Left ventricle myocardium inferior (tissue), 1 donor: ENCODE results near the gene OR2D2. TPM values are rescaled to one million over a fixed set of nuclear protein-coding genes. Genes with fewer than 3 reads are reported as not detected.
"Not testable (repeated sequence)": the region's sequence is repeated elsewhere in the genome, so short reads cannot be mapped to it uniquely, and the experiment has no call there.

ENCODE experiments used
- DNase-seq: peaks from one replicate; pipeline ENCODE4 v3.0.0-alpha.2; 2020
- H3K27ac ChIP-seq: fragments of 200-600 bp; replicated peaks from 2 replicates; pipeline ENCODE4 v1.8.0; 2021
- H3K27me3 ChIP-seq: fragments of 200-600 bp; 2 replicates; pipeline ENCODE4 v1.8.0; 2021; ENCODE audit warnings: low read depth
- H3K36me3 ChIP-seq: fragments of 200-600 bp; 2 replicates; pipeline ENCODE4 v1.8.0; 2021
- H3K4me1 ChIP-seq: fragments of 200-600 bp; 2 replicates; pipeline ENCODE4 v1.8.0; 2021
- H3K4me3 ChIP-seq: fragments of 200-600 bp; 2 replicates; pipeline ENCODE4 v1.8.0; 2021; ENCODE audit warnings: mild to moderate bottlenecking, moderate library complexity
- H3K9me3 ChIP-seq: fragments of 200-600 bp; replicated peaks from 2 replicates; pipeline ENCODE4 v1.8.0; 2021
- intact Hi-C: fragments of 100-400 bp; cut with micrococcal nuclease; formaldehyde crosslinking; loops from one replicate; pipeline ENCODE4 v1.11.0; 2022
- total RNA-seq: library from RNA; stranded (reverse); fragmentation: NEBNext Ultra II Directional; extraction: Animal tissue kit (Norgen Biotek cat#: 25700); gene quantifications from one replicate; pipeline ENCODE4 v1.2.1, GENCODE V29; 2021
- TF ChIP-seq, protein P1 (sequence below): fragments of 200-600 bp; IDR thresholded peaks from 2 replicates; pipeline ENCODE4 v1.8.0; 2021; ENCODE audit warnings: antibody characterized with exemption, mild to moderate bottlenecking, borderline replicate concordance
- donor health status: DM: no; HTN: yes; CAD: no; lungs with severe emphysema.

OR2D2 gene
- total RNA-seq, 1 donor from 2014 or later, result not detected

DNA sequence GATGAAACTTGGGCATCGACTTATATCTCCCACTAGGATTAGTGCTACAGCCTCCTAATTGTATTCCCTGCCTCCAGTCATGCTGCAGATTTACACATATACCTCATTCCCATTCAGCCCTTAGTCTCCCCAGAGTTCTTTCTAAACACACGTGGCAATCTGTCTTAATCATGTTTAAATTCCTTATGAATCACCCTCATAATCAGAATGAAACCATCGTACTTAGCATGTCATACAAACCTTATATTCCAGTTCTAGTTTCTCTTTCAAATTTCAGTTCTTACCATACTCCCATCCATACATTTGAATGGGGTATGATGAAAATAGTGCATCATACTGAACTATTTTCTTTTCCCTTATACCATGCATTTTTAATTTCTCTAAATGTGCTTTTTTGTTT is 35.4 kb downstream of the OR2D2 start:
- no peak for DNase-seq
- no peaks in the 10 kb centered on the region for H3K27me3 ChIP-seq
- H3K9me3 ChIP-seq, result peaks cover 18% of the 10 kb centered on the region
- H3K4me1 ChIP-seq, result no peaks in the 10 kb centered on the region
- intact Hi-C loops, result no loop called here
- no peaks in the 10 kb centered on the region for H3K36me3 ChIP-seq
- H3K27ac ChIP-seq, result no peak overlapping the region
- TF ChIP-seq, protein P1, sequence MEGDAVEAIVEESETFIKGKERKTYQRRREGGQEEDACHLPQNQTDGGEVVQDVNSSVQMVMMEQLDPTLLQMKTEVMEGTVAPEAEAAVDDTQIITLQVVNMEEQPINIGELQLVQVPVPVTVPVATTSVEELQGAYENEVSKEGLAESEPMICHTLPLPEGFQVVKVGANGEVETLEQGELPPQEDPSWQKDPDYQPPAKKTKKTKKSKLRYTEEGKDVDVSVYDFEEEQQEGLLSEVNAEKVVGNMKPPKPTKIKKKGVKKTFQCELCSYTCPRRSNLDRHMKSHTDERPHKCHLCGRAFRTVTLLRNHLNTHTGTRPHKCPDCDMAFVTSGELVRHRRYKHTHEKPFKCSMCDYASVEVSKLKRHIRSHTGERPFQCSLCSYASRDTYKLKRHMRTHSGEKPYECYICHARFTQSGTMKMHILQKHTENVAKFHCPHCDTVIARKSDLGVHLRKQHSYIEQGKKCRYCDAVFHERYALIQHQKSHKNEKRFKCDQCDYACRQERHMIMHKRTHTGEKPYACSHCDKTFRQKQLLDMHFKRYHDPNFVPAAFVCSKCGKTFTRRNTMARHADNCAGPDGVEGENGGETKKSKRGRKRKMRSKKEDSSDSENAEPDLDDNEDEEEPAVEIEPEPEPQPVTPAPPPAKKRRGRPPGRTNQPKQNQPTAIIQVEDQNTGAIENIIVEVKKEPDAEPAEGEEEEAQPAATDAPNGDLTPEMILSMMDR, result no peak
- H3K4me3 ChIP-seq, result no peak overlapping the region

DNA sequence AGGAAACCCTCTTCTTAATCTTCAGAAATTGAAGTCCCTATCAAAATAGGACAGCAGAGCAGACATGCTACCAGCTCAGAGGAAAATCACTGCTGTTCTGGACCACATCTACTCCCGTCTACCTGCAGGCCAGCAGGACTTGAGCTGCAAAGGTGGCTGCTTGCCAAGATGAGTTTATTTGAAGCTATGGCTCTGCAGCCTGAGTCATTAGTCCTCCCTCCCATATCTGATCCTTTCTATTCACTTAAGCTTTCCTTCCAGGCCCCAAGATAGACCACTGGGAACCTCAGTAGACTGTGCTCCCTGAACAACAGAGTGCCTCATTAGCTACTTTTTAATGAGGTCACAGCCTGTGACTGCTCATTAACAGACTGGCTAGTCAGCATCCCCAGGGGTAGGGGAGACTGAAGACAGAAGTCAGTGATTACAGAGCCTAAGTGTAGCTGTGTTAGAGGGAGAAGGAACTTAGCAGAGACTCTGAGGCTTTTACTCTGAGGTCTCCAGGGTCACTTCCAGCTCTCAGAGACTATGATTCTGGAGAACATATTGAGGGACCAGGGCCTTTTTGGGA is 36.2 kb downstream of the OR2D2 start:
- Histone ChIP-seq H3K9me3 (peaks cover 18% of the 10 kb centered on the region), H3K4me3 (no peak overlapping the region), H3K27ac (no peak overlapping the region), H3K4me1 (no peaks in the 10 kb centered on the region), H3K27me3 (no peaks in the 10 kb centered on the region), H3K36me3 (no peaks in the 10 kb centered on the region)
- DNase-seq, result no peak
- TF ChIP-seq, protein P1, result no peak
- intact Hi-C loops, result no loop called here

DNA sequence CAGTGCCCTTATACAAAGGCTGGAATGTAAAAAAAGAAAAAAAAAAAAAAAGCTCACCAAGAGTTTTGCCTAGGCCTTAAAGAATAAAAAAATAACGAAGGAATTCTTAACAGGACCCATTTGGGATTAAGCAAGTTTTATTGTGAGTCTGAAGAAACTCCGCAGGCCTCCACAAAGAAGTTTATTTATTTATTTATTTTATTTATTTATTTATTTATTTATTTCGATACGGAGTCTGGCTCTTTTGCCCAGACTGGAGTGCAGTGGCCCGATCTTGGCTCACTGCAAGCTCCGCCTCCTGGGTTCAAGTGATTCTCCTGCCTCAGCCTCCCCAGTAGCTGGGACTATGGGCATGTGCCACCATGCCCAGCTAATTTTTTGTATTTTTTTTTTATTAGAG is 37.5 kb downstream of the OR2D2 start:
- H3K36me3 ChIP-seq, intact Hi-C loops, H3K27ac ChIP-seq, H3K4me3 ChIP-seq, H3K27me3 ChIP-seq, H3K4me1 ChIP-seq, DNase-seq: not testable (repeated sequence)
- H3K9me3 ChIP-seq, result peaks cover 18% of the 10 kb centered on the region

DNA sequence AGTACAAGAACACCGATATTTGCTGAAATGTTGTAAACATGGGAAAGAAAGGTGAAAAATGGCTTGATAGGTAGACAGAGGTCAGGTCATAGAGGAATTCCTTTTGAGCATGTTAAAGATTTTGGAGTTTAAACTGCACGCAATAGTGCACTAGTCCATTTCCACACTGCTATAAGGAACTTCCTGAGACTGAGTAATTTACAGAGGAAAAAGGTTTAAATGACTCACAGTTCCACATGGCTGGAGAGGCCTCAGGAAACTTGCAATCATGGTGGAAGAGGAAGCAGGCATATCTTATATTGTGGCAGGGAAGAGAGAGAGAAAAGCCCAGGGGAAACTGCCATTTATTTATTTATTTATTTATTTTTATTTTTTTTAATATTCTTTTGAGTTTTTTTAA is 41.8 kb downstream of the OR2D2 start:
- no peaks in the 10 kb centered on the region for H3K4me1 ChIP-seq
- H3K27ac ChIP-seq, result no peak overlapping the region
- DNase-seq, result no peak
- H3K4me3 ChIP-seq, result no peak overlapping the region
- no peaks in the 10 kb centered on the region for H3K27me3 ChIP-seq
- H3K36me3 ChIP-seq, result no peaks in the 10 kb centered on the region
- TF ChIP-seq, protein P1, result no peak
- intact Hi-C loops, result no loop called here
- H3K9me3 ChIP-seq, result peaks cover 16% of the 10 kb centered on the region

DNA sequence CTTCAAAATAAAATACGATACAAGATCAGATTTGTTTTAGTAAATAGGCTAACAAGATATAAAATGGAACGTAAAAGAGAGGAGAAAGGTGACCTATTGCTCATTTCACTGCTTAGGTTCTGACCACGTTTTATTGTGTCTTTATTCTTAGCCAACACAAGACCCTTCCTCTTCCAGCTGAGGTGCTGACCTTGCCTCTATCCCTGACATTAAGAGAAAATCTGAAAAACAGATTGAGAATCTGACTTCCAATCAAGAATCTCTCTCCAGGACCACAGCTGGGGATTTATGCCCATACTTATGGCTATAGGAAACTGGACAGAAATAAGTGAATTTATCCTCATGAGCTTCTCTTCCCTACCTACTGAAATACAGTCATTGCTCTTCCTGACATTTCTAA is 46.9 kb downstream of the OR2D2 start, which contains the start of gene OR10A5:
Gene OR10A5, plus strand, starts transcription at position 301 of the 400 bp plus-strand sequence. Its CDS starts 0 bp downstream, at position 301.
- H3K27me3 ChIP-seq, result peaks cover 5% of the 10 kb centered on the region
- H3K27ac ChIP-seq, result no peak within 1 kb of the TSS
- H3K4me3 ChIP-seq, result no peak within 1 kb of the TSS
- TF ChIP-seq, protein P1, result no peak
- peaks cover 13% of the 10 kb centered on the region for H3K9me3 ChIP-seq
- intact Hi-C loops, result no loop called here
- no peaks in the 10 kb centered on the region for H3K36me3 ChIP-seq
- no peak for DNase-seq
- no peaks in the 10 kb centered on the region for H3K4me1 ChIP-seq

DNA sequence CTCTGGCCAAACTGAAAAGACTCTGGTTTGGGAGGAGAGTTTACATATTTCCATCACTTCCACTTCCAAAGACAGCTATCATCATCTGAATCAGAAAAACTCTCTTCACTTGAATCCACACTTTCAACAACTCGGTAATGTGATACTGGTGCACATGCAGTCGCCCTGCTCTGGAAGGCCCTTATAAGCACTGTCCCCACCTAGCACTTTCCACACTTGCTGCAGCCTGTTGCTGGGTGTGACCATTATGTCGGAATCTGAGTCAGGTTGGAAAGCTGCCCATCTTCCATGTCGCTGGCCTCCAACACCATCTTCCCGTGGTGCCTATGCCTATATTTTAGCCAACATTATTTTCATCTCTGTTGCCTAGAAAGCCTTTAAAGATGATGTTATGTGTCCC is 47.9 kb downstream of the OR2D2 start:
- DNase-seq, result no peak
- H3K9me3 ChIP-seq, result peaks cover 13% of the 10 kb centered on the region
- H3K27ac ChIP-seq, result no peak overlapping the region
- intact Hi-C loops, result no loop called here
- H3K4me3 ChIP-seq, result no peak overlapping the region
- H3K36me3 ChIP-seq, result no peaks in the 10 kb centered on the region
- H3K27me3 ChIP-seq, result peaks cover 5% of the 10 kb centered on the region
- TF ChIP-seq, protein P1, result no peak
- H3K4me1 ChIP-seq, result no peaks in the 10 kb centered on the region
